ENCODE data around the gene ALAS1. TPM values are rescaled to one million over a fixed set of nuclear protein-coding genes. Genes with fewer than 3 reads are reported as not detected.
A peak's percentile ranks its signal among the peaks of the same experiment; 100 is the strongest.

Gene ALAS1
- total and polyA plus RNA-seq, 2 of the 13 experiments (the other 11 are each of a cell fraction or from before 2014, with no cell fraction given): 36.0 to 43.2 TPM

DNA sequence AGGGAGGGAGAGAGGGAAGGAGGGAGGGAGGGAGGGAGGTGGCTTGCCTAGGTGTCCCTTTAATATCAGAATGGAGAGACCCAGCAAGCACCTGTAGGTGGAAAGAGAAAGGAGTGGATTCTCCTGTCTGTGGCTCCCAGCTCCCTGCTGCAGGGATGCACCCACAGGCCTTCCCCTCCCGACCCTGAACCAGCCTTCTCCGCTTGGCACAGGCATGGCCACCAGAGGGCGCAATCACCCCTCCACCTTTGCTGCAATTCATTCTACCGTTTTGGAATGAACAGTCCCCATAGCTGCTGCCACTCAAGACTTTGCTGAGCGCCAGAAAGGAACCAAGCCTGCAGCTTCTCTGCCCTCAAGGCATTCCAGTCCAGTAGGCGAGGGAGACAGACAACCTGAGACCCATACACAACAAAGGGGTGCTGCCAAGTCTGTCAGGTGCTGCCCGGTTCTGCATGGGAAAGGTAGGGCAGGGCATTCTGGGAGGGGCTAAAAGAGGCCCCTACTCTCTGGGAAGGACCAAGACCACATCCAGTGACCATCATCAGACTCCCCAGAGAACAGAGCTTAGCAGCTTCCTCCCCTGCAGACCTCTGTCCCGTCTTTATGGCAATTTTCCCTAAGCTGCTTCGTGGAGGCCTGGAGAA is 22.5 kb downstream of the ALAS1 start (continued):
- TF ChIP-seq ELF4 (CRISPR knock-in tag; IDR thresholded peaks at IDR 0.05; ENCODE audit: borderline replicate concordance) (no peak), RFXANK (CRISPR knock-in tag; IDR thresholded peaks at IDR 0.05) (no peak), ZNF564 (CRISPR knock-in tag; IDR thresholded peaks at IDR 0.05) (peak; percentile 99), SNAPC2 (CRISPR knock-in tag; IDR thresholded peaks at IDR 0.05) (no peak), ZFP41 (CRISPR knock-in tag; IDR thresholded peaks at IDR 0.05; ENCODE audit: borderline replicate concordance) (no peak), REPIN1 (CRISPR knock-in tag; IDR thresholded peaks at IDR 0.05; ENCODE audit: borderline replicate concordance, low read depth) (no peak), ZNF720 (CRISPR knock-in tag; IDR thresholded peaks at IDR 0.05) (no peak), U2AF1 (optimal IDR thresholded peaks at IDR 0.05; ENCODE audit: low read depth, low read length) (no peak), ZNF713 (CRISPR knock-in tag; IDR thresholded peaks at IDR 0.05) (no peak), ZNF34 (CRISPR knock-in tag; IDR thresholded peaks at IDR 0.05; ENCODE audit: borderline replicate concordance) (no peak), ZNF496 (CRISPR knock-in tag; IDR thresholded peaks at IDR 0.05; ENCODE audit: insufficient replicate concordance) (no peak), LCORL (IDR thresholded peaks at IDR 0.05) (no peak), LCORL (CRISPR knock-in tag; IDR thresholded peaks at IDR 0.05) (no peak), HNRNPLL (IDR thresholded peaks at IDR 0.05; ENCODE audit: low read depth, low read length, poor library complexity, severe bottlenecking) (no peak), ATF1 (CRISPR knock-in tag; IDR thresholded peaks at IDR 0.05) (no peak), JUND (CRISPR knock-in tag; IDR thresholded peaks at IDR 0.05) (no peak), RFX1 (IDR thresholded peaks at IDR 0.05) (no peak)
- TF ChIP-seq, protein P1, sequence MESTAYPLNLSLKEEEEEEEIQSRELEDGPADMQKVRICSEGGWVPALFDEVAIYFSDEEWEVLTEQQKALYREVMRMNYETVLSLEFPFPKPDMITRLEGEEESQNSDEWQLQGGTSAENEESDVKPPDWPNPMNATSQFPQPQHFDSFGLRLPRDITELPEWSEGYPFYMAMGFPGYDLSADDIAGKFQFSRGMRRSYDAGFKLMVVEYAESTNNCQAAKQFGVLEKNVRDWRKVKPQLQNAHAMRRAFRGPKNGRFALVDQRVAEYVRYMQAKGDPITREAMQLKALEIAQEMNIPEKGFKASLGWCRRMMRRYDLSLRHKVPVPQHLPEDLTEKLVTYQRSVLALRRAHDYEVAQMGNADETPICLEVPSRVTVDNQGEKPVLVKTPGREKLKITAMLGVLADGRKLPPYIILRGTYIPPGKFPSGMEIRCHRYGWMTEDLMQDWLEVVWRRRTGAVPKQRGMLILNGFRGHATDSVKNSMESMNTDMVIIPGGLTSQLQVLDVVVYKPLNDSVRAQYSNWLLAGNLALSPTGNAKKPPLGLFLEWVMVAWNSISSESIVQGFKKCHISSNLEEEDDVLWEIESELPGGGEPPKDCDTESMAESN (CRISPR knock-in tag; conservative IDR thresholded peaks at IDR 0.05): no peak
- TF ChIP-seq, protein P2, sequence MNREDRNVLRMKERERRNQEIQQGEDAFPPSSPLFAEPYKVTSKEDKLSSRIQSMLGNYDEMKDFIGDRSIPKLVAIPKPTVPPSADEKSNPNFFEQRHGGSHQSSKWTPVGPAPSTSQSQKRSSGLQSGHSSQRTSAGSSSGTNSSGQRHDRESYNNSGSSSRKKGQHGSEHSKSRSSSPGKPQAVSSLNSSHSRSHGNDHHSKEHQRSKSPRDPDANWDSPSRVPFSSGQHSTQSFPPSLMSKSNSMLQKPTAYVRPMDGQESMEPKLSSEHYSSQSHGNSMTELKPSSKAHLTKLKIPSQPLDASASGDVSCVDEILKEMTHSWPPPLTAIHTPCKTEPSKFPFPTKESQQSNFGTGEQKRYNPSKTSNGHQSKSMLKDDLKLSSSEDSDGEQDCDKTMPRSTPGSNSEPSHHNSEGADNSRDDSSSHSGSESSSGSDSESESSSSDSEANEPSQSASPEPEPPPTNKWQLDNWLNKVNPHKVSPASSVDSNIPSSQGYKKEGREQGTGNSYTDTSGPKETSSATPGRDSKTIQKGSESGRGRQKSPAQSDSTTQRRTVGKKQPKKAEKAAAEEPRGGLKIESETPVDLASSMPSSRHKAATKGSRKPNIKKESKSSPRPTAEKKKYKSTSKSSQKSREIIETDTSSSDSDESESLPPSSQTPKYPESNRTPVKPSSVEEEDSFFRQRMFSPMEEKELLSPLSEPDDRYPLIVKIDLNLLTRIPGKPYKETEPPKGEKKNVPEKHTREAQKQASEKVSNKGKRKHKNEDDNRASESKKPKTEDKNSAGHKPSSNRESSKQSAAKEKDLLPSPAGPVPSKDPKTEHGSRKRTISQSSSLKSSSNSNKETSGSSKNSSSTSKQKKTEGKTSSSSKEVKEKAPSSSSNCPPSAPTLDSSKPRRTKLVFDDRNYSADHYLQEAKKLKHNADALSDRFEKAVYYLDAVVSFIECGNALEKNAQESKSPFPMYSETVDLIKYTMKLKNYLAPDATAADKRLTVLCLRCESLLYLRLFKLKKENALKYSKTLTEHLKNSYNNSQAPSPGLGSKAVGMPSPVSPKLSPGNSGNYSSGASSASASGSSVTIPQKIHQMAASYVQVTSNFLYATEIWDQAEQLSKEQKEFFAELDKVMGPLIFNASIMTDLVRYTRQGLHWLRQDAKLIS (CRISPR knock-in tag; IDR thresholded peaks at IDR 0.05): no peak
- TF ChIP-seq, protein P3, sequence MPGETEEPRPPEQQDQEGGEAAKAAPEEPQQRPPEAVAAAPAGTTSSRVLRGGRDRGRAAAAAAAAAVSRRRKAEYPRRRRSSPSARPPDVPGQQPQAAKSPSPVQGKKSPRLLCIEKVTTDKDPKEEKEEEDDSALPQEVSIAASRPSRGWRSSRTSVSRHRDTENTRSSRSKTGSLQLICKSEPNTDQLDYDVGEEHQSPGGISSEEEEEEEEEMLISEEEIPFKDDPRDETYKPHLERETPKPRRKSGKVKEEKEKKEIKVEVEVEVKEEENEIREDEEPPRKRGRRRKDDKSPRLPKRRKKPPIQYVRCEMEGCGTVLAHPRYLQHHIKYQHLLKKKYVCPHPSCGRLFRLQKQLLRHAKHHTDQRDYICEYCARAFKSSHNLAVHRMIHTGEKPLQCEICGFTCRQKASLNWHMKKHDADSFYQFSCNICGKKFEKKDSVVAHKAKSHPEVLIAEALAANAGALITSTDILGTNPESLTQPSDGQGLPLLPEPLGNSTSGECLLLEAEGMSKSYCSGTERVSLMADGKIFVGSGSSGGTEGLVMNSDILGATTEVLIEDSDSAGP (CRISPR knock-in tag; IDR thresholded peaks at IDR 0.05; ENCODE audit: borderline replicate concordance): no peak
- TF ChIP-seq, protein P4, sequence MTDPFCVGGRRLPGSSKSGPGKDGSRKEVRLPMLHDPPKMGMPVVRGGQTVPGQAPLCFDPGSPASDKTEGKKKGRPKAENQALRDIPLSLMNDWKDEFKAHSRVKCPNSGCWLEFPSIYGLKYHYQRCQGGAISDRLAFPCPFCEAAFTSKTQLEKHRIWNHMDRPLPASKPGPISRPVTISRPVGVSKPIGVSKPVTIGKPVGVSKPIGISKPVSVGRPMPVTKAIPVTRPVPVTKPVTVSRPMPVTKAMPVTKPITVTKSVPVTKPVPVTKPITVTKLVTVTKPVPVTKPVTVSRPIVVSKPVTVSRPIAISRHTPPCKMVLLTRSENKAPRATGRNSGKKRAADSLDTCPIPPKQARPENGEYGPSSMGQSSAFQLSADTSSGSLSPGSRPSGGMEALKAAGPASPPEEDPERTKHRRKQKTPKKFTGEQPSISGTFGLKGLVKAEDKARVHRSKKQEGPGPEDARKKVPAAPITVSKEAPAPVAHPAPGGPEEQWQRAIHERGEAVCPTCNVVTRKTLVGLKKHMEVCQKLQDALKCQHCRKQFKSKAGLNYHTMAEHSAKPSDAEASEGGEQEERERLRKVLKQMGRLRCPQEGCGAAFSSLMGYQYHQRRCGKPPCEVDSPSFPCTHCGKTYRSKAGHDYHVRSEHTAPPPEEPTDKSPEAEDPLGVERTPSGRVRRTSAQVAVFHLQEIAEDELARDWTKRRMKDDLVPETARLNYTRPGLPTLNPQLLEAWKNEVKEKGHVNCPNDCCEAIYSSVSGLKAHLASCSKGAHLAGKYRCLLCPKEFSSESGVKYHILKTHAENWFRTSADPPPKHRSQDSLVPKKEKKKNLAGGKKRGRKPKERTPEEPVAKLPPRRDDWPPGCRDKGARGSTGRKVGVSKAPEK (CRISPR knock-in tag; IDR thresholded peaks at IDR 0.05; ENCODE audit: borderline replicate concordance): no peak

Measured in HepG2 (cell line).